HEK293 (cell line): ENCODE data around the gene DENND4B.

ENCODE experiments used
- KLF1 ChIP-seq: fragments of 450-650 bp; formaldehyde crosslinking; IDR thresholded peaks from 2 replicates; pipeline ENCODE4 v1.5.1; 2016; ENCODE audit warnings: missing biosample characterization, missing genetic modification characterization
- PATZ1 ChIP-seq: fragments of 450-650 bp; formaldehyde crosslinking; IDR thresholded peaks from 2 replicates; pipeline ENCODE4 v1.5.1; 2016; ENCODE audit warnings: missing biosample characterization, missing genetic modification characterization
- PRDM1 ChIP-seq: fragments of 450-650 bp; formaldehyde crosslinking; IDR thresholded peaks from 2 replicates; pipeline ENCODE4; 2016; ENCODE audit warnings: missing biosample characterization, missing genetic modification characterization
- TCF7L2 ChIP-seq: IDR thresholded peaks from 2 replicates; pipeline ENCODE4 v1.6.1; 2011; ENCODE audit warnings: low read depth, mild to moderate bottlenecking, inconsistent platforms, low read length, moderate library complexity, borderline replicate concordance
- TRIM28 ChIP-seq: IDR thresholded peaks from 2 replicates; pipeline ENCODE4 v1.6.1; 2011; ENCODE audit warnings: low read length, control low read depth, borderline replicate concordance
- ZBTB21 ChIP-seq: fragments of 450-650 bp; formaldehyde crosslinking; IDR thresholded peaks from 2 replicates; pipeline ENCODE4 v1.5.1; 2017; ENCODE audit warnings: missing biosample characterization, missing genetic modification characterization
- ZBTB8A ChIP-seq: fragments of 450-650 bp; formaldehyde crosslinking; IDR thresholded peaks from 2 replicates; pipeline ENCODE4 v1.5.1; 2016; ENCODE audit warnings: missing biosample characterization, missing genetic modification characterization
- ZEB2 ChIP-seq: fragments of 450-650 bp; formaldehyde crosslinking; IDR thresholded peaks from 2 replicates; pipeline ENCODE4 v1.5.1; 2016; ENCODE audit warnings: missing biosample characterization, missing genetic modification characterization
- ZNF132 ChIP-seq: fragments of 450-650 bp; formaldehyde crosslinking; IDR thresholded peaks from 2 replicates; pipeline ENCODE4 v1.5.1; 2017; ENCODE audit warnings: missing biosample characterization, missing genetic modification characterization, borderline replicate concordance
- ZNF148 ChIP-seq: fragments of 450-650 bp; formaldehyde crosslinking; IDR thresholded peaks from 2 replicates; pipeline ENCODE4 v1.5.0; 2017; ENCODE audit warnings: missing biosample characterization, missing genetic modification characterization, borderline replicate concordance
- ZNF2 ChIP-seq: fragments of 450-650 bp; formaldehyde crosslinking; IDR thresholded peaks from 2 replicates; pipeline ENCODE4 v1.5.1; 2016; ENCODE audit warnings: missing biosample characterization, missing genetic modification characterization
- ZNF24 ChIP-seq: fragments of 450-650 bp; formaldehyde crosslinking; IDR thresholded peaks from 2 replicates; pipeline ENCODE4 v1.5.1; 2016; ENCODE audit warnings: missing biosample characterization, missing genetic modification characterization
- ZNF324 ChIP-seq: fragments of 450-650 bp; formaldehyde crosslinking; IDR thresholded peaks from 2 replicates; pipeline ENCODE4 v1.5.1; 2016; ENCODE audit warnings: missing biosample characterization, missing genetic modification characterization
- ZNF391 ChIP-seq: fragments of 450-650 bp; formaldehyde crosslinking; IDR thresholded peaks from 2 replicates; pipeline ENCODE4 v1.5.1; 2016; ENCODE audit warnings: low read depth, missing biosample characterization, missing genetic modification characterization, borderline replicate concordance
- ZNF416 ChIP-seq: fragments of 450-650 bp; formaldehyde crosslinking; IDR thresholded peaks from 2 replicates; pipeline ENCODE4 v1.5.1; 2016; ENCODE audit warnings: missing biosample characterization, missing genetic modification characterization
- ZNF48 ChIP-seq: fragments of 450-650 bp; formaldehyde crosslinking; IDR thresholded peaks from 2 replicates; pipeline ENCODE4 v1.5.1; 2016; ENCODE audit warnings: missing biosample characterization, missing genetic modification characterization
- ZNF558 ChIP-seq: fragments of 450-650 bp; formaldehyde crosslinking; IDR thresholded peaks from 2 replicates; pipeline ENCODE4 v1.5.1; 2016; ENCODE audit warnings: missing biosample characterization, missing genetic modification characterization
- ZNF660 ChIP-seq: fragments of 450-650 bp; IDR thresholded peaks from 2 replicates; pipeline ENCODE4 v1.5.1; 2018; ENCODE audit warnings: missing biosample characterization, mild to moderate bottlenecking, missing genetic modification characterization
- ZNF692 ChIP-seq: fragments of 450-650 bp; formaldehyde crosslinking; IDR thresholded peaks from 2 replicates; pipeline ENCODE4 v1.5.1; 2016; ENCODE audit warnings: missing biosample characterization, missing genetic modification characterization
- ZNF777 ChIP-seq: fragments of 450-650 bp; formaldehyde crosslinking; IDR thresholded peaks from 2 replicates; pipeline ENCODE4 v1.5.1; 2017; ENCODE audit warnings: missing biosample characterization, missing genetic modification characterization, borderline replicate concordance
- ZSCAN18 ChIP-seq: fragments of 450-650 bp; formaldehyde crosslinking; IDR thresholded peaks from 2 replicates; pipeline ENCODE4 v1.5.1; 2016; ENCODE audit warnings: missing biosample characterization, missing genetic modification characterization
- ZXDB ChIP-seq: fragments of 450-650 bp; formaldehyde crosslinking; IDR thresholded peaks from 2 replicates; pipeline ENCODE4 v1.5.1; 2016; ENCODE audit warnings: missing biosample characterization, missing genetic modification characterization
- TF ChIP-seq, protein P1 (sequence below): fragments of 450-650 bp; formaldehyde crosslinking; conservative IDR thresholded peaks from 2 replicates; pipeline ENCODE4 v1.5.1; 2016; ENCODE audit warnings: low read depth, missing biosample characterization, missing genetic modification characterization
- TF ChIP-seq, protein P2 (sequence below): fragments of 450-650 bp; formaldehyde crosslinking; IDR thresholded peaks from 2 replicates; pipeline ENCODE4 v1.5.1; 2016; ENCODE audit warnings: missing biosample characterization, missing genetic modification characterization
- TF ChIP-seq, protein P3 (sequence below): fragments of 450-650 bp; formaldehyde crosslinking; IDR thresholded peaks from 2 replicates; pipeline ENCODE4 v1.5.1; 2016; ENCODE audit warnings: missing biosample characterization, missing genetic modification characterization

The DENND4B gene

GRCh38 chr1:153990468-153991150 lies 44.1 kb upstream of the DENND4B start, which contains the start of gene RPS27 (continued):
- TF ChIP-seq ZNF777 (peak; percentile 46; the same call in 1 of the 2 replicates), ZNF2 (peak; percentile 95), ZNF132 (no peak), ZNF558 (tag by site-specific recombination) (0 out of 2 replicates have a peak, but pooled peaks have one; percentile 48), ZBTB21 (tag by site-specific recombination) (peak; percentile 91), ZNF391 (tag by site-specific recombination) (peak; percentile 73; the same call in 1 of the 2 replicates), KLF1 (tag by site-specific recombination) (no peak), ZEB2 (tag by site-specific recombination) (peak; percentile 78), PRDM1 (tag by site-specific recombination) (peak; percentile 39; the same call in 1 of the 2 replicates), TCF7L2 (peak; percentile 100), ZSCAN18 (tag by site-specific recombination) (0 out of 2 replicates have a peak, but pooled peaks have one; percentile 29), ZNF148 (no peak), ZXDB (tag by site-specific recombination) (peak; percentile 94), ZBTB8A (tag by site-specific recombination) (peak; percentile 57), ZNF660 (tag by site-specific recombination) (peak; percentile 93), PATZ1 (tag by site-specific recombination) (peak; percentile 37; the same call in 1 of the 2 replicates), ZNF692 (tag by site-specific recombination) (peak; percentile 74), TRIM28 (peak; percentile 76; the same call in 1 of the 2 replicates), ZNF416 (no peak), ZNF48 (no peak), ZNF24 (peak; percentile 44; the same call in 1 of the 2 replicates), ZNF324 (tag by site-specific recombination) (peak; percentile 91)
- TF ChIP-seq, protein P1, sequence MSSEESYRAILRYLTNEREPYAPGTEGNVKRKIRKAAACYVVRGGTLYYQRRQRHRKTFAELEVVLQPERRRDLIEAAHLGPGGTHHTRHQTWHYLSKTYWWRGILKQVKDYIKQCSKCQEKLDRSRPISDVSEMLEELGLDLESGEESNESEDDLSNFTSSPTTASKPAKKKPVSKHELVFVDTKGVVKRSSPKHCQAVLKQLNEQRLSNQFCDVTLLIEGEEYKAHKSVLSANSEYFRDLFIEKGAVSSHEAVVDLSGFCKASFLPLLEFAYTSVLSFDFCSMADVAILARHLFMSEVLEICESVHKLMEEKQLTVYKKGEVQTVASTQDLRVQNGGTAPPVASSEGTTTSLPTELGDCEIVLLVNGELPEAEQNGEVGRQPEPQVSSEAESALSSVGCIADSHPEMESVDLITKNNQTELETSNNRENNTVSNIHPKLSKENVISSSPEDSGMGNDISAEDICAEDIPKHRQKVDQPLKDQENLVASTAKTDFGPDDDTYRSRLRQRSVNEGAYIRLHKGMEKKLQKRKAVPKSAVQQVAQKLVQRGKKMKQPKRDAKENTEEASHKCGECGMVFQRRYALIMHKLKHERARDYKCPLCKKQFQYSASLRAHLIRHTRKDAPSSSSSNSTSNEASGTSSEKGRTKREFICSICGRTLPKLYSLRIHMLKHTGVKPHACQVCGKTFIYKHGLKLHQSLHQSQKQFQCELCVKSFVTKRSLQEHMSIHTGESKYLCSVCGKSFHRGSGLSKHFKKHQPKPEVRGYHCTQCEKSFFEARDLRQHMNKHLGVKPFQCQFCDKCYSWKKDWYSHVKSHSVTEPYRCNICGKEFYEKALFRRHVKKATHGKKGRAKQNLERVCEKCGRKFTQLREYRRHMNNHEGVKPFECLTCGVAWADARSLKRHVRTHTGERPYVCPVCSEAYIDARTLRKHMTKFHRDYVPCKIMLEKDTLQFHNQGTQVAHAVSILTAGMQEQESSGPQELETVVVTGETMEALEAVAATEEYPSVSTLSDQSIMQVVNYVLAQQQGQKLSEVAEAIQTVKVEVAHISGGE (tag by site-specific recombination), result peak; percentile 98
- TF ChIP-seq, protein P2, sequence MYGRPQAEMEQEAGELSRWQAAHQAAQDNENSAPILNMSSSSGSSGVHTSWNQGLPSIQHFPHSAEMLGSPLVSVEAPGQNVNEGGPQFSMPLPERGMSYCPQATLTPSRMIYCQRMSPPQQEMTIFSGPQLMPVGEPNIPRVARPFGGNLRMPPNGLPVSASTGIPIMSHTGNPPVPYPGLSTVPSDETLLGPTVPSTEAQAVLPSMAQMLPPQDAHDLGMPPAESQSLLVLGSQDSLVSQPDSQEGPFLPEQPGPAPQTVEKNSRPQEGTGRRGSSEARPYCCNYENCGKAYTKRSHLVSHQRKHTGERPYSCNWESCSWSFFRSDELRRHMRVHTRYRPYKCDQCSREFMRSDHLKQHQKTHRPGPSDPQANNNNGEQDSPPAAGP, result peak; percentile 83; the same call in 1 of the 2 replicates
- TF ChIP-seq, protein P3, sequence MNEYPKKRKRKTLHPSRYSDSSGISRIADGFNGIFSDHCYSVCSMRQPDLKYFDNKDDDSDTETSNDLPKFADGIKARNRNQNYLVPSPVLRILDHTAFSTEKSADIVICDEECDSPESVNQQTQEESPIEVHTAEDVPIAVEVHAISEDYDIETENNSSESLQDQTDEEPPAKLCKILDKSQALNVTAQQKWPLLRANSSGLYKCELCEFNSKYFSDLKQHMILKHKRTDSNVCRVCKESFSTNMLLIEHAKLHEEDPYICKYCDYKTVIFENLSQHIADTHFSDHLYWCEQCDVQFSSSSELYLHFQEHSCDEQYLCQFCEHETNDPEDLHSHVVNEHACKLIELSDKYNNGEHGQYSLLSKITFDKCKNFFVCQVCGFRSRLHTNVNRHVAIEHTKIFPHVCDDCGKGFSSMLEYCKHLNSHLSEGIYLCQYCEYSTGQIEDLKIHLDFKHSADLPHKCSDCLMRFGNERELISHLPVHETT (tag by site-specific recombination), result peak; percentile 90
